ENCODE data around the gene OSBPL8. TPM values are rescaled to one million over a fixed set of nuclear protein-coding genes. Genes with fewer than 3 reads are reported as not detected.

OSBPL8 gene
- total and polyA plus RNA-seq, 4 donors = 8.6 to 114 (median 53.3) TPM

DNA sequence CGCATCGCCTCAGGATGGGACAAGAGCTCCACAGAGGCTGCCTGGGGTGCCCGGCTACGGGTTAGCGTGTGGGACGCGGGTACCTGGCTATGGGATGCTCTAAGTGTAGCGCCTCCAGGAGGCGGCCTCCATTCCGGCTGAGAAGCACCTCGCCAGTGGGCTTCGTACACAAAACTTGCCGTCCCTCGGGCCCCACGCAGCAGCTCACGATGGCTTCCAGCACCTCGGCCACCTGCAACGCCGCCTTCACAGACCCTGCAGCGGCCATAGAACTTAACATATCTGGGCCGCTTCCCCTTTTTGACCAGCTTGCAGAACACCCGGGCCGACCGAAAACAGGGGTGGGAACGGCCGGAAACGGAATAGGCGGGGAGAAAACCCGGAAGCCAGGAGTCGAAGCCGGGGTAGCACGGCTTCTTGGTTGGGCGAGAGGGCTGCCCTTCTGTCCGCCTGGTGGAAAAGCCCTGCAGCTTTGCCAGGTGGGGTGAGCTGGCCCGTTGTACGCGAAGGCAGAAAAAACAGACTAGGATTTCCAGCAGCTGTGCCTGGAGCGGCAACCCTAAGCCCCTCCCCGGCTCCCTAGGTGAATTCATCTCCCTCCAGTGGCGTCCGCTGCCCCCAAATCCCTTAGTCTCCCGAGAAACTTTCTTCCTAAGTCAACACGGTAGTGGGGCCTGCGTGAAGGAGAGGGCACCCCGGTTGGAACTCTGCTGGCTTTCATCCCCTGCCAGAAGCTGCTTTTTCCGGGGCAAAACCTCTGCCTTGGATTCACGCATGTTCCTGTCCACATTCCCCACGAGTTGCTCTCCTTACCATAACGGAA lies 211.3 kb downstream of the OSBPL8 start, which contains the start of gene BBS10:
BBS10 (minus strand) TSS at position 337 of the 823 bp plus-strand sequence; CDS start at position 280, 57 bp downstream.
- ATAC-seq (ENCODE audit: insufficient read depth, low FRiP score) (peak; percentile 94), DNase-seq (peak; percentile 93 to 96 (median 94))
- no peaks in the 10 kb centered on the region for H3K27me3 ChIP-seq (ENCODE audit: control insufficient read depth in 3 of 3, insufficient read depth in 3 of 3, low read length in 2 of 3)
- TF ChIP-seq, protein P1, sequence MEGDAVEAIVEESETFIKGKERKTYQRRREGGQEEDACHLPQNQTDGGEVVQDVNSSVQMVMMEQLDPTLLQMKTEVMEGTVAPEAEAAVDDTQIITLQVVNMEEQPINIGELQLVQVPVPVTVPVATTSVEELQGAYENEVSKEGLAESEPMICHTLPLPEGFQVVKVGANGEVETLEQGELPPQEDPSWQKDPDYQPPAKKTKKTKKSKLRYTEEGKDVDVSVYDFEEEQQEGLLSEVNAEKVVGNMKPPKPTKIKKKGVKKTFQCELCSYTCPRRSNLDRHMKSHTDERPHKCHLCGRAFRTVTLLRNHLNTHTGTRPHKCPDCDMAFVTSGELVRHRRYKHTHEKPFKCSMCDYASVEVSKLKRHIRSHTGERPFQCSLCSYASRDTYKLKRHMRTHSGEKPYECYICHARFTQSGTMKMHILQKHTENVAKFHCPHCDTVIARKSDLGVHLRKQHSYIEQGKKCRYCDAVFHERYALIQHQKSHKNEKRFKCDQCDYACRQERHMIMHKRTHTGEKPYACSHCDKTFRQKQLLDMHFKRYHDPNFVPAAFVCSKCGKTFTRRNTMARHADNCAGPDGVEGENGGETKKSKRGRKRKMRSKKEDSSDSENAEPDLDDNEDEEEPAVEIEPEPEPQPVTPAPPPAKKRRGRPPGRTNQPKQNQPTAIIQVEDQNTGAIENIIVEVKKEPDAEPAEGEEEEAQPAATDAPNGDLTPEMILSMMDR (IDR thresholded peaks at IDR 0.05; ENCODE audit: control extremely low read depth, extremely low read depth) = no peak
- WGBS, 2 donors = 1 to 2% methylated on average over 49 of the region's 49 CpGs
- peaks cover 0 to 25% (median 13%) of the 10 kb centered on the region in 5 donors for H3K4me1 ChIP-seq (ENCODE audit: control insufficient read depth in 5 of 5, insufficient read depth in 5 of 5, low read length in 5 of 5)
- H3K9ac ChIP-seq (ENCODE audit: insufficient read depth in 1 of 2, low read length in 2 of 2) = peak within 1 kb of the TSS; percentile 87 to 89
- no peaks in the 10 kb centered on the region for H3K9me3 ChIP-seq (ENCODE audit: control insufficient read depth in 4 of 4, insufficient read depth in 3 of 4, low read length in 3 of 4)
- H3K4me3 ChIP-seq = peak within 1 kb of the TSS; percentile 85
- peak within 1 kb of the TSS; percentile 93 to 94 for H3K27ac ChIP-seq (ENCODE audit: low read depth in 1 of 2, low read length in 1 of 2)
- peaks cover 0 to 2% (median under 1%) of the 10 kb centered on the region in 4 donors for H3K36me3 ChIP-seq (ENCODE audit: control insufficient read depth in 4 of 4, insufficient read depth in 4 of 4, low read length in 4 of 4)

DNA sequence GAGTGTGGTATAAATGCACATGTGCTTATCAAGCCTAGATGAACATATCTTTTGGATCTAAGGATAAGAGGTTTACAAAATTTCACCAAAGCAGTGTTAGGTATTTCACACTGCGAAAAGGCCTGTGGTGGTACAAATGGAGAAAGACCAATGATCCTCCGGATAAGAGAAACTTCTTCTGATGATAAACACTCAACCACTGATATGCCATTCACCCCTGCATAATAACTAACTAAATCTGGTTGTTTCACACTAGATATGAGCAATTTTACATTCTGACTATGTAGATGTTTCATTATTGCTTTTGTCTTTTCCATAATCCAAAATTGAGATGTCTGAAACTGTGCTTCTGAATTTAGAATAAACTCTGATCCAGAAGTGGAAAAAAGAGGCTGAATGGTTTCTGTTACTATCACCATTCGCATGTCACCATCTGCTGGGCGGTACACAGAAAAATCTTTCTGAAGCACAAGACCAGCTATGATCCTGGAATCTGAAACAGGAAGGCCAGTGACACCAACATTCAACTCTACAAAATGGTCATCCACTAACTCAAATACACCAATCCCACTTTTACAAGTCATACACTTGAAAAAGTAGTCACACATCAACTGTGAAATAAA lies 212.7 kb downstream of the OSBPL8 start:
- Histone ChIP-seq H3K27me3 (ENCODE audit: control insufficient read depth in 3 of 3, insufficient read depth in 3 of 3, low read length in 2 of 3) (no peaks in the 10 kb centered on the region), H3K36me3 (ENCODE audit: control insufficient read depth in 4 of 4, insufficient read depth in 4 of 4, low read length in 4 of 4) (peaks cover 0 to 2% (median under 1%) of the 10 kb centered on the region in 4 donors), H3K4me3 (no peak overlapping the region), H3K9ac (ENCODE audit: insufficient read depth in 1 of 2, low read length in 2 of 2) (peak overlapping the region in 1 of 2 donors; percentile 89), H3K9me3 (ENCODE audit: control insufficient read depth in 4 of 4, insufficient read depth in 3 of 4, low read length in 3 of 4) (no peaks in the 10 kb centered on the region), H3K4me1 (ENCODE audit: control insufficient read depth in 5 of 5, insufficient read depth in 5 of 5, low read length in 5 of 5) (peaks cover 0 to 25% (median 13%) of the 10 kb centered on the region in 5 donors), H3K27ac (ENCODE audit: low read depth in 1 of 2, low read length in 1 of 2) (peak overlapping the region in 1 of 2 donors; percentile 94)
- DNase-seq (peak; percentile 57 to 88 (median 86)), ATAC-seq (ENCODE audit: insufficient read depth, low FRiP score) (peak; percentile 58)
- 49 to 56% methylated on average over 4 of the region's 4 CpGs for WGBS, 2 donors
- TF ChIP-seq, protein P1 (IDR thresholded peaks at IDR 0.05; ENCODE audit: control extremely low read depth, extremely low read depth) = peak; percentile 13

DNA sequence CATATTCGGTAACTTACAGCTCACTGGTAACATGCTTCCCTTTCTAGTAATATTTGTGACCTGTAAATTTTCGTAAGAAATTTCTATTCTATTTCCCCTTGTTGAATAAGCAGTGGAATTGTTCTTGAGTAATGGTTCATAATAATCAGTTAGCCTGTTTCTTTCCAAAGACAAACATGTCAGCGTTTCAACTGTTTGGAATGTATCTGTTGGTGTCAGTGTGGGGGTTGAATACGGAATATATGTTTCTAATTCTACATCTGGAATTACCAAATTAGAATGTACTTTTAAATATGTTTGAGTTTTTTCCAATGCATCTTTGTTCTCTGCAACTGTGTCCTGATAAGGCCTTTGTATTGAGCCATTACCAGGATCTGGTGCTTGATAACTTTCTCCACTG lies 213.3 kb downstream of the OSBPL8 start:
- Histone ChIP-seq H3K9me3 (ENCODE audit: control insufficient read depth in 4 of 4, insufficient read depth in 3 of 4, low read length in 3 of 4) (no peaks in the 10 kb centered on the region), H3K4me3 (no peak overlapping the region), H3K27me3 (ENCODE audit: control insufficient read depth in 3 of 3, insufficient read depth in 3 of 3, low read length in 2 of 3) (no peaks in the 10 kb centered on the region), H3K36me3 (ENCODE audit: control insufficient read depth in 4 of 4, insufficient read depth in 4 of 4, low read length in 4 of 4) (peaks cover 0 to 2% (median under 1%) of the 10 kb centered on the region in 4 donors), H3K27ac (ENCODE audit: low read depth in 1 of 2, low read length in 1 of 2) (no peak overlapping the region), H3K4me1 (ENCODE audit: control insufficient read depth in 5 of 5, insufficient read depth in 5 of 5, low read length in 5 of 5) (peaks cover 0 to 25% (median 13%) of the 10 kb centered on the region in 5 donors), H3K9ac (ENCODE audit: insufficient read depth in 1 of 2, low read length in 2 of 2) (no peak overlapping the region)
- WGBS, 2 donors = 76 to 82% methylated on average over 4 of the region's 4 CpGs
- DNase-seq (no peak), ATAC-seq (ENCODE audit: insufficient read depth, low FRiP score) (no peak)
- TF ChIP-seq, protein P1 (IDR thresholded peaks at IDR 0.05; ENCODE audit: control extremely low read depth, extremely low read depth) = no peak
